ENCODE measurements around the gene KIF2C. TPM values are rescaled to one million over a fixed set of nuclear protein-coding genes. Genes with fewer than 3 reads are reported as not detected.
A peak's percentile ranks its signal among the peaks of the same experiment; 100 is the strongest.

The KIF2C gene
- total RNA-seq, 1 donor from 2014 or later, result 3.2 TPM

DNA sequence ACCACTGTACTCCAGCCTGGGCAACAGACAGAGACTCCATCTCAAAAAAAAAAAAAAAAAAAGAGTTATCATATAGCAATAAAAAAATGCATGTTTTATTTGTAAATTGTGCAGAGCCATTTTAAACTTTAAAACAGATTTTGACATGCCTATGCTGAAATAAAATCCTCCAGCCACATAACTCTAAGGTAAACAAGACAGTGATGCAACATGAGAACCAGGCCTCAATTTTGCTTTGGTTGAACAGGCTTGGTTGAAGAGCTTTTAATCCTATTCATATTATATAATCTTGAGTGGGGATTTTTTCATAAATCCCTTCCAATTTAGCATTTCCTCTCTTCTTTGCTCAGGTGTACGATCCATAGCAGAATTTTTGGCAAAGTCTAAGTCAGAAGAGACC, 39.1 kb upstream of the KIF2C start:
- no peaks in the 10 kb centered on the region for H3K9me3 ChIP-seq (ENCODE audit: insufficient read depth, low read depth, low read length)
- no peak overlapping the region for H3K4me3 ChIP-seq (ENCODE audit: insufficient read depth, low read depth, low read length)
- peaks cover 2% of the 10 kb centered on the region for H3K27me3 ChIP-seq (ENCODE audit: insufficient read depth, low read length)
- FAIRE-seq (no peak), DNase-seq (ENCODE audit: low read depth) (no peak)
- Mint-ChIP-seq H3K4me1 (ENCODE audit: low read depth, unreplicated experiment) (no peaks in the 10 kb centered on the region), H3K9me3 (ENCODE audit: unreplicated experiment) (no peaks in the 10 kb centered on the region), H3K36me3 (ENCODE audit: low read depth, unreplicated experiment) (peaks cover 4% of the 10 kb centered on the region), H3K27ac (ENCODE audit: unreplicated experiment) (no peak overlapping the region), H3K4me3 (ENCODE audit: unreplicated experiment) (no peak overlapping the region), H3K27me3 (ENCODE audit: low read depth, unreplicated experiment) (peaks cover 7% of the 10 kb centered on the region)
- H3K79me2 ChIP-seq (ENCODE audit: insufficient read depth, low read length), result no peaks in the 10 kb centered on the region
- no peaks in the 10 kb centered on the region for H3K36me3 ChIP-seq (ENCODE audit: insufficient read depth, low read length)
- no peaks in the 10 kb centered on the region for H4K20me1 ChIP-seq (ENCODE audit: insufficient read depth, low read length)
- no peak overlapping the region for H3K27ac ChIP-seq (ENCODE audit: low read depth, low read length)
- H3K4me1 ChIP-seq (ENCODE audit: insufficient read depth, low read length), result no peaks in the 10 kb centered on the region
- H3K4me2 ChIP-seq (ENCODE audit: low read length), result no peak overlapping the region
- no peak overlapping the region for H2AFZ ChIP-seq (ENCODE audit: low read depth, low read length)
- H3K9ac ChIP-seq (ENCODE audit: low read length), result no peak overlapping the region
- no peak for TF ChIP-seq EZH2 (IDR thresholded peaks at IDR 0.05; ENCODE audit: insufficient read depth, low read length)
- TF ChIP-seq, protein P1, sequence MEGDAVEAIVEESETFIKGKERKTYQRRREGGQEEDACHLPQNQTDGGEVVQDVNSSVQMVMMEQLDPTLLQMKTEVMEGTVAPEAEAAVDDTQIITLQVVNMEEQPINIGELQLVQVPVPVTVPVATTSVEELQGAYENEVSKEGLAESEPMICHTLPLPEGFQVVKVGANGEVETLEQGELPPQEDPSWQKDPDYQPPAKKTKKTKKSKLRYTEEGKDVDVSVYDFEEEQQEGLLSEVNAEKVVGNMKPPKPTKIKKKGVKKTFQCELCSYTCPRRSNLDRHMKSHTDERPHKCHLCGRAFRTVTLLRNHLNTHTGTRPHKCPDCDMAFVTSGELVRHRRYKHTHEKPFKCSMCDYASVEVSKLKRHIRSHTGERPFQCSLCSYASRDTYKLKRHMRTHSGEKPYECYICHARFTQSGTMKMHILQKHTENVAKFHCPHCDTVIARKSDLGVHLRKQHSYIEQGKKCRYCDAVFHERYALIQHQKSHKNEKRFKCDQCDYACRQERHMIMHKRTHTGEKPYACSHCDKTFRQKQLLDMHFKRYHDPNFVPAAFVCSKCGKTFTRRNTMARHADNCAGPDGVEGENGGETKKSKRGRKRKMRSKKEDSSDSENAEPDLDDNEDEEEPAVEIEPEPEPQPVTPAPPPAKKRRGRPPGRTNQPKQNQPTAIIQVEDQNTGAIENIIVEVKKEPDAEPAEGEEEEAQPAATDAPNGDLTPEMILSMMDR (IDR thresholded peaks at IDR 0.05; ENCODE audit: insufficient read depth, low read depth, low read length), result no peak

DNA sequence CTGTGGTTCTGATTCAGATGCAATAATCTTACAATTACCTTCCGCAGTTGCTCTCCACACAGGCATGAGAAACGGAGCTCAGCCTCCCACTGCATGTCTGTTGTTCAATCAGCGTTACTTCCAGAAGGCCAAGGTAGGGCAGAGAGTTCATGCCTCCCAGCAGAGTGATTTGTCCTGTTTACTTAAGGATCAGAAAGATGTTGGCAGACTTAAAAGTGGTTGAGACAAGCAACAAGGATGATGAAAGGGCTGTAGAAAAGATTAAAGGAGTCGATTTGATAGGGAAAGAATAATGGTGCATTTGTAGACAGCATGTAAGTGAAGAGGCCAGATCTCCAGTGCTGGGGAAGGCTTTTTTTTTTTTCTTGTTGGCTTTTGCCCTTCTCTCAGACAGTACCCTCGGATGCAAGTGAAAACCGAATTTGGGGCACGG, 38.5 kb upstream of the KIF2C start:
- H3K27me3 Mint-ChIP-seq (ENCODE audit: low read depth, unreplicated experiment), result peaks cover 7% of the 10 kb centered on the region
- H3K9ac ChIP-seq (ENCODE audit: low read length), result no peak overlapping the region
- no peak overlapping the region for H3K4me3 ChIP-seq (ENCODE audit: insufficient read depth, low read depth, low read length)
- H3K36me3 Mint-ChIP-seq (ENCODE audit: low read depth, unreplicated experiment), result peaks cover 4% of the 10 kb centered on the region
- no peaks in the 10 kb centered on the region for H4K20me1 ChIP-seq (ENCODE audit: insufficient read depth, low read length)
- no peaks in the 10 kb centered on the region for H3K79me2 ChIP-seq (ENCODE audit: insufficient read depth, low read length)
- no peaks in the 10 kb centered on the region for H3K36me3 ChIP-seq (ENCODE audit: insufficient read depth, low read length)
- no peak for FAIRE-seq
- H3K27me3 ChIP-seq (ENCODE audit: insufficient read depth, low read length), result peaks cover under 1% of the 10 kb centered on the region
- no peak overlapping the region for H3K4me2 ChIP-seq (ENCODE audit: low read length)
- no peaks in the 10 kb centered on the region for H3K9me3 ChIP-seq (ENCODE audit: insufficient read depth, low read depth, low read length)
- no peak overlapping the region for H3K27ac Mint-ChIP-seq (ENCODE audit: unreplicated experiment)
- H2AFZ ChIP-seq (ENCODE audit: low read depth, low read length), result no peak overlapping the region
- TF ChIP-seq, protein P1 (IDR thresholded peaks at IDR 0.05; ENCODE audit: insufficient read depth, low read depth, low read length), result no peak
- TF ChIP-seq EZH2 (IDR thresholded peaks at IDR 0.05; ENCODE audit: insufficient read depth, low read length), result no peak
- H3K4me3 Mint-ChIP-seq (ENCODE audit: unreplicated experiment), result no peak overlapping the region
- no peaks in the 10 kb centered on the region for H3K4me1 ChIP-seq (ENCODE audit: insufficient read depth, low read length)
- no peaks in the 10 kb centered on the region for H3K9me3 Mint-ChIP-seq (ENCODE audit: unreplicated experiment)
- H3K27ac ChIP-seq (ENCODE audit: low read depth, low read length), result no peak overlapping the region
- no peak for DNase-seq (ENCODE audit: low read depth)
- H3K4me1 Mint-ChIP-seq (ENCODE audit: low read depth, unreplicated experiment), result no peaks in the 10 kb centered on the region

- peaks cover 12% of the 10 kb centered on the region for H3K4me1 ChIP-seq (ENCODE audit: insufficient read depth, low read length)
- H3K4me2 ChIP-seq (ENCODE audit: low read length), result no peak overlapping the region
- no peak overlapping the region for H3K9ac ChIP-seq (ENCODE audit: low read length)
- no peaks in the 10 kb centered on the region for H4K20me1 ChIP-seq (ENCODE audit: insufficient read depth, low read length)
- Mint-ChIP-seq H3K9me3 (ENCODE audit: unreplicated experiment) (peaks cover 3% of the 10 kb centered on the region), H3K4me3 (ENCODE audit: unreplicated experiment) (no peak overlapping the region), H3K36me3 (ENCODE audit: low read depth, unreplicated experiment) (peaks cover 2% of the 10 kb centered on the region), H3K4me1 (ENCODE audit: low read depth, unreplicated experiment) (peaks cover 18% of the 10 kb centered on the region), H3K27ac (ENCODE audit: unreplicated experiment) (peak overlapping the region; percentile 81), H3K27me3 (ENCODE audit: low read depth, unreplicated experiment) (peaks cover 2% of the 10 kb centered on the region)
- no peak overlapping the region for H2AFZ ChIP-seq (ENCODE audit: low read depth, low read length)
- no peak overlapping the region for H3K4me3 ChIP-seq (ENCODE audit: insufficient read depth, low read depth, low read length)
- FAIRE-seq (no peak), DNase-seq (ENCODE audit: low read depth) (no peak)
- TF ChIP-seq EZH2 (IDR thresholded peaks at IDR 0.05; ENCODE audit: insufficient read depth, low read length), result no peak
- TF ChIP-seq, protein P1 (IDR thresholded peaks at IDR 0.05; ENCODE audit: insufficient read depth, low read depth, low read length), result no peak
- H3K36me3 ChIP-seq (ENCODE audit: insufficient read depth, low read length), result no peaks in the 10 kb centered on the region
- H3K27ac ChIP-seq (ENCODE audit: low read depth, low read length), result no peak overlapping the region
- H3K79me2 ChIP-seq (ENCODE audit: insufficient read depth, low read length), result no peaks in the 10 kb centered on the region
- no peaks in the 10 kb centered on the region for H3K27me3 ChIP-seq (ENCODE audit: insufficient read depth, low read length)
- peaks cover 3% of the 10 kb centered on the region for H3K9me3 ChIP-seq (ENCODE audit: insufficient read depth, low read depth, low read length)
Measured at GRCh38 chr1:44705470-44705869, 34.2 kb upstream of the KIF2C start.

Measured in astrocyte (in vitro differentiated cells and primary cell).